Vagina (tissue), 2 donors: ENCODE measurements around the gene APCDD1L.

Source experiments
- POLR2AphosphoS5 ChIP-seq, 2 donors: sonication (generic); formaldehyde crosslinking; IDR thresholded peaks; one replicate each; pipeline ENCODE4 v1.9.0; 2017; ENCODE audit warnings: antibody characterized with exemption in 2 of 2, mild to moderate bottlenecking in 2 of 2, low read depth in 1 of 2; ENCODE audit not compliant: insufficient read depth in 1 of 2
- TF ChIP-seq, protein P1 (sequence below), 3 experiments: fragments of 450-650 bp in 2 of 3; fragments of 200-600 bp in 1 of 3; sonication (generic) in 1 of 3; IDR thresholded peaks; one replicate each; pipeline ENCODE4 v1.5.1; 2017 to 2019; ENCODE audit warnings: antibody characterized with exemption in 3 of 3, mild to moderate bottlenecking in 2 of 3, moderate library complexity in 2 of 3

DNA sequence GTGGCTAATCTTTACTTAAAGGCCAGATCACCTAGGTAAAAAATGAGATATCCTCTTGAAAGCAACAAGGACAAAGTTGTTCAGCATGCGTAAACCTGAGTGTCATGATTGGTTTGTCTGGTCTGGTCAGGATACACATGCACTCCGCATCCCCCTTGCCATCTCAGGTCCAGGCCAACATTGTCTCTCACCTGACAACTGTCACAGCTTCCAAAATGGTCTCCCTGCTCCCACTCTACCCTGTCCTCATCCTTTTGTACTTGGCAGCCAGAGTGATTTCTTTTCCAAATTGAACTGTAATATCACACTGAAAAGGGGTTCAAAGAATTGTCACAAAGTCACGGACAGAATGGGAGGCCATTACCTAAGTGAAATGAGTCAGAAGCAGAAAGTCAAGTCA lies 21.1 kb upstream of the APCDD1L start:
- TF ChIP-seq, protein P1, sequence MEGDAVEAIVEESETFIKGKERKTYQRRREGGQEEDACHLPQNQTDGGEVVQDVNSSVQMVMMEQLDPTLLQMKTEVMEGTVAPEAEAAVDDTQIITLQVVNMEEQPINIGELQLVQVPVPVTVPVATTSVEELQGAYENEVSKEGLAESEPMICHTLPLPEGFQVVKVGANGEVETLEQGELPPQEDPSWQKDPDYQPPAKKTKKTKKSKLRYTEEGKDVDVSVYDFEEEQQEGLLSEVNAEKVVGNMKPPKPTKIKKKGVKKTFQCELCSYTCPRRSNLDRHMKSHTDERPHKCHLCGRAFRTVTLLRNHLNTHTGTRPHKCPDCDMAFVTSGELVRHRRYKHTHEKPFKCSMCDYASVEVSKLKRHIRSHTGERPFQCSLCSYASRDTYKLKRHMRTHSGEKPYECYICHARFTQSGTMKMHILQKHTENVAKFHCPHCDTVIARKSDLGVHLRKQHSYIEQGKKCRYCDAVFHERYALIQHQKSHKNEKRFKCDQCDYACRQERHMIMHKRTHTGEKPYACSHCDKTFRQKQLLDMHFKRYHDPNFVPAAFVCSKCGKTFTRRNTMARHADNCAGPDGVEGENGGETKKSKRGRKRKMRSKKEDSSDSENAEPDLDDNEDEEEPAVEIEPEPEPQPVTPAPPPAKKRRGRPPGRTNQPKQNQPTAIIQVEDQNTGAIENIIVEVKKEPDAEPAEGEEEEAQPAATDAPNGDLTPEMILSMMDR (IDR thresholded peaks at IDR 0.05), result no peak
- TF ChIP-seq POLR2AphosphoS5 (IDR thresholded peaks at IDR 0.05; ENCODE audit: insufficient read depth in 1 of 2, low read depth in 1 of 2), result no peak
